ENCODE results near the gene ACSL5.
A peak's percentile ranks its signal among the peaks of the same experiment; 100 is the strongest.

The ACSL5 gene

DNA sequence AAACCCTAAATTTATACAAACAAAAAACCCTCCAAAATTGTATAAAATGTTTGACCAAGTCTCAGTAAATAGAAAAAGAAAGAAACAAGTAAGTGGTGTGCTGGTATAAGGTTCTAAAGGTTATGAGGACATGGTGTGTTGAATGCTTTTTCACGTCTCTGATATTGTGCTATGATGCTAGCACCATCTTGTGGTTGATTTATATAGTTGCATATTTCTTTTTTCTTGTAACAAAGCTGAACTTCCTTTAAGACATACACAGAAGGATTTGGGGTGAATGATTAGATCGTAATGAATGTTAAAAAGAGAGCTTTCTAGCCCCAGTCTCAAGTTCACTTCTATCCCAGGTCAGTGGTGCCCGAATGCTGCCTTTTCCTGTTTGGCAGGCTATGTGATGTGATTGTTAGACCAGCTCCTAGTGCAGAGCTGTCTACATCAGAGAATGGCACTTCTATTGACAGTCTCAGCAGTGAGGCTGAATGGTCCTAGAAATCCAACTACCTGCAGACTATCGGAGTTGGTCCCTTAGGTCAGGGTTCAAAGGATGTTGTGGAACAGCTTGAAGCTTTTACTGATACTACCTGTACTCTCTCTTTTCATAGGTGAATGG is 98.1 kb downstream of the ACSL5 start:
- peak; percentile 54 for DNase-seq

GRCh38 chr10:112475575-112476218 is 101.8 kb downstream of the ACSL5 start:
- peak; percentile 12 for DNase-seq
